Measurements from ENCODE around the gene FGF22.

The FGF22 gene

DNA sequence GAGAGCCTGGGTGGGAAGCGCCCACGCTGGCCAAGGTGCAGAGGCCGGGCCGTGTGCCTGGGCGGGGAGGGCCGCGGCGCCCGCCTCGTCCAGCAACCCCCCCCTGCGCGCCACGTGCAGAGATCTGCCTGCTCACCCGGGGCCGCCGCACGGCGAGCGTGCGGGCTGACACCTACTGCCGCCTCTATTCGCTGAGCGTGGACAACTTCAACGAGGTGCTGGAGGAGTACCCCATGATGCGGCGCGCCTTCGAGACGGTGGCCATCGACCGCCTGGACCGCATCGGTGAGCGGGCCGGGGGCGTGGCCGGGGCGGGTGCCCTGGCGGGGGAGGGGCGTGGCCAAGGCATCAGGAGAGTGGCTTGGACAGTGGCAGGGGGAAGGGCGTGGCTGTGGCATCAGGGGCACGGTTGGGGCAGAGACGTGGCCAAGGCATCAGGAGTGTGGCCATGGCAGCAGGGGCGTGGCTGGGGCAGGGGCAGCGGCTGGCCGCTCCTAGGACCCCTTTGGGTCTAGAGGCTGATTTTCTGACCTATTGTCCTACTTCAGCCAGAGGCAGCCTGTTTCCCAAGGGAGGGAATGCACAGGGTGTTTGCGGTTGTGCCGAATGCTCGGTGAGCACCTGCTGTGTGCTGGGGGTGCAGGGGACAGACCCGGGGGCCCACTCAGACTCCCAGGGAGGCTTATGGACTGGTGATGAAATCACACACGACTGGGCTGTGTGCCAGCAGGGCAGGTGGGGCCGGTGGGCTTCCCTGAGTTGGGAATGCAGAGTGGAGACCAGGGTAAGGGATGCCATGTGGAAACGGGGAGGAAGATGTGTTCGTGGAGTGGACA, 25.7 kb upstream of the FGF22 start:
- no peak overlapping the region for H3K4me3 ChIP-seq (ENCODE audit: low read depth, low read length)
- no peak for TF ChIP-seq CTCF (conservative IDR thresholded peaks at IDR 0.05; ENCODE audit: low read depth, low read length)
- DNase-seq (ENCODE audit: low read depth): no peak

GRCh38 chr19:615619-616018, 24.1 kb upstream of the FGF22 start:
- DNase-seq (ENCODE audit: low read depth): peak; percentile 21
- no peak overlapping the region for H3K4me3 ChIP-seq (ENCODE audit: low read depth, low read length)
- TF ChIP-seq CTCF (conservative IDR thresholded peaks at IDR 0.05; ENCODE audit: low read depth, low read length): no peak

GRCh38 chr19:616062-616700, 23.5 kb upstream of the FGF22 start:
- no peak for DNase-seq (ENCODE audit: low read depth)
- no peak overlapping the region for H3K4me3 ChIP-seq (ENCODE audit: low read depth, low read length)
- no peak for TF ChIP-seq CTCF (conservative IDR thresholded peaks at IDR 0.05; ENCODE audit: low read depth, low read length)

GRCh38 chr19:616747-617526, 22.7 kb upstream of the FGF22 start:
- no peak overlapping the region for H3K4me3 ChIP-seq (ENCODE audit: low read depth, low read length)
- no peak for DNase-seq (ENCODE audit: low read depth)
- TF ChIP-seq CTCF (conservative IDR thresholded peaks at IDR 0.05; ENCODE audit: low read depth, low read length): no peak

DNA sequence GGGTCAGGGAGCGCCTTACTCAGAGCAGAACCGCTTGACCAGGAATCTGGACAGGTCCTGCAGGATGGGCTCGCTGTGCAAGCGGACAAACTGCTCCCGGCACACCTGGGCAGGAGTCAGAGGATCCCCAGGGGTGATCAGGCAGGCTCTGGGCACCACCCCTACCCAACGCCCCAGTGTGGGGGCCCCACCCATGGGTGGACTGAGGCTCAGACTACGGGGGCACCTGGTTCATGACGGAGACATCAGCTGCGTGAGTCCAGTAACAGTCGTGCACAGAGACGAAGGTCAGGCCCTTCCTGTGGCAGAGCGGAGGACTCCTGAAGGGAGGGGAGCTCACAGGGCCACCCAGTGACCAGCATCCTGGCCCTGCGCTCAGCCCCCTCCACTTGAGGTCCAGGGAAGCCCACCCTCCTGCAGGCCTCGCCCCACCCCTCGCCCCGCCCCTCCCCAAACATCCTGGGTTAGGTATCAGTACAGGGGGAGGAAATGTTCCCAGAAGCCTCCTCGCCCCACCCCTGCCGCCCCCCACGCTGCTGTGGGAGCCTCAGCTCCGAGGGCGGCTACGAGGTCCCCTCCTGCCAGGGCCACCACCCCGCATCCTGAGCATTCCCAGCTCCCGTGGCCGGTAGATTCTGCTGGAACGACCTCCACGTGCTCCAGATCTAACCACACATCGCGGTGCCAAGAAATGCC, 22.0 kb upstream of the FGF22 start:
- TF ChIP-seq CTCF (conservative IDR thresholded peaks at IDR 0.05; ENCODE audit: low read depth, low read length): no peak
- no peak for DNase-seq (ENCODE audit: low read depth)
- H3K4me3 ChIP-seq (ENCODE audit: low read depth, low read length): no peak overlapping the region

DNA sequence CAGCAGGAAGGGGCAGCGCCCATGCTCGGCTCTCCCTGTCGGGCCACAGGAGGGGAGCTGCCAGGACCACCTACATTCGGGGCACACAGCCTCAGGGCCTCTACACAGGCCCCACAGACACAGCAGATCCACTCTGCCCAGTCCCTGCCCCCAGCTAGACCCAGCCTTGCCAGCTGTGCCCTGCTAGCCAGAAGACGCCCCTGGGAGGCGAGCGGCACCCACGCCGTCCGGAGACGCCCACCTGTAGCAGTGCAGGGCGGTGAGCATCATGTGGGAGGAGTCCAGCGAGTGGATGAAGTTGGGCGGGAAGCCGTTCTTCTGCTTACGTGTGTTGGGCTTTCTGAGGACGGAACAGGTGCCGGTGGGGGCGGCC, 21.4 kb upstream of the FGF22 start:
- no peak for TF ChIP-seq CTCF (conservative IDR thresholded peaks at IDR 0.05; ENCODE audit: low read depth, low read length)

More for the DNA sequence above, 21.4 kb upstream of the FGF22 start:
- no peak for DNase-seq (ENCODE audit: low read depth)
- H3K4me3 ChIP-seq (ENCODE audit: low read depth, low read length): no peak overlapping the region
